PC-3 (cell line): ENCODE measurements around the gene BACH2.

Source experiments
- CTCF ChIP-seq: fragments of 300-600 bp; sonication (generic); conservative IDR thresholded peaks from 2 replicates; pipeline ENCODE4 v1.5.1; 2017; ENCODE audit warnings: antibody characterized with exemption, low read depth, mild to moderate bottlenecking, low read length
- EZH2 ChIP-seq: fragments of 300-600 bp; sonication (generic); IDR thresholded peaks from one replicate; pipeline ENCODE4 v1.6.1; 2017; ENCODE audit warnings: antibody characterized with exemption, mild to moderate bottlenecking, low read length; ENCODE audit not compliant: unreplicated experiment
- EZH2phosphoT487 ChIP-seq: fragments of 300-600 bp; sonication (generic); IDR thresholded peaks from 2 replicates; pipeline ENCODE4 v1.6.1; 2018; ENCODE audit warnings: mild to moderate bottlenecking, antibody characterized with exemption, low read length, borderline replicate concordance

GRCh38 chr6:90326404-90327057 is 29.9 kb upstream of the BACH2 start:
- TF ChIP-seq CTCF, result no peak
- no peak for TF ChIP-seq EZH2
- no peak for TF ChIP-seq EZH2phosphoT487
